GM15510 (cell line): ENCODE measurements around the gene PLIN5.

Experiments used
- POLR2A ChIP-seq: IDR thresholded peaks from 3 replicates; pipeline ENCODE4 v1.6.1; 2011; ENCODE audit warnings: borderline replicate concordance; ENCODE audit not compliant: insufficient read length; ENCODE audit errors: extremely low read depth

Gene PLIN5

GRCh38 chr19:4556597-4557127 lies 21.6 kb upstream of the PLIN5 start:
- TF ChIP-seq POLR2A, result no peak

- TF ChIP-seq POLR2A, result no peak
Measured at GRCh38 chr19:4555657-4556561, 20.9 kb upstream of the PLIN5 start.

- TF ChIP-seq POLR2A, result no peak
Measured at GRCh38 chr19:4554717-4555116, 19.7 kb upstream of the PLIN5 start.

DNA sequence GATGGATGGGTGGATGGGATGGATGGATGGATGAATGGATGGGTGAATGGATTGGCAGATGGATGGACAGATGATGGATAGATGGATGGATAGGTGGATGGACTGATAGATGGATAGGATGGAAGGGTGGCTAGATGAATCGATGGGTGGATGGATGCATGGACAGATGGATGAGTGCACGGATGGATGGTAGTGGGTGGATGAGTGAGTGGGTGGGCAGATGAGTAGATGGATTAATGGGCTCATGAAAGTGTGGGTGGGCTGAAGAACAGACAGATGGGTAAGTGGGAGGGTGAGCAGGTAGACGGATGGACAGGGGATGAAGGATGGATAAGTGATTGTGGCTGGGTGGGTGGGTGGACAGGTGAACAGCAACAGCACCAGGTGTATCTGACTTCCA lies 18.8 kb upstream of the PLIN5 start:
- no peak for TF ChIP-seq POLR2A

DNA sequence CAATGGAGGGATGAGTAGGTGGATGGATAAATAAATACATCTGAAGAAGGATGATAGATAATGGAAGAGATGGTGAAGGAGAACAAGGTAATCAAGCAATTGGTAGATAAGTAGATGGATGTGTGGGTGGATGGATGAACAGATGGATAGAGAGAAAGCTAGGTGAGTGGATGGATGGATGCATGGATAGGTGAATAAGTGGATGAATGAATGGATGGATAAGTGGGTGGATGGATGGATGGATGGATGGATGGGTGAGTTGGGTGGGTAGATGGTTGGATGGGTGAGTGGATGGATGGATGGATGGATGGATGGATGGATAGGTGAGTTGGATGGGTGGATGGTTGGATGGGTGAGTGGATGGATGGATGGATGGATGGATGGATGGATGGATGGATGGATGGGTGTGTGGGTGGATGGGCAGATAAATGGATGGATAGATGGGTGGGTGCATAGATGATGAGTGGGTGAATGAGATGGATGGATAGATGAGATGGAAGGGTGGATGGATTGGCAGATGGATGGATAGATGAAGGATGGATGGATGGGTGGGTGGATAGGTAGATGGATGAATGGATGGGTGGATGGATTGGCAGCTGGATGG lies 18.2 kb upstream of the PLIN5 start:
- TF ChIP-seq POLR2A, result no peak

DNA sequence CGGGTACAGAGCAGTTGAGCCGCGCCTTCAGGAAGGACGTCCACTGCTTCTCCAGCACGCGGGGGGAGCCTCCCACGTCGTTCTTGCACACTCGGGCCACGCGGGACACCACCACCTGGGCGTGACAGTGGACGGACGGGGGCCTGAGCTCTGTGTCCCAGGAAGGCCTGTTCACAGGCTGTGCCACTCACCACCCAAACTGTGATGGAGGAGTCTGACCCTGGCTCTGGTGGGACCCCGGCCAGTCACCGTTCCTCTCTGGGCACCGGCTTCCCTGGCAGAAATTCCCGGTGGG lies 17.4 kb upstream of the PLIN5 start:
- no peak for TF ChIP-seq POLR2A

- TF ChIP-seq POLR2A, result no peak
Measured at GRCh38 chr19:4550479-4551050, 15.5 kb upstream of the PLIN5 start.

DNA sequence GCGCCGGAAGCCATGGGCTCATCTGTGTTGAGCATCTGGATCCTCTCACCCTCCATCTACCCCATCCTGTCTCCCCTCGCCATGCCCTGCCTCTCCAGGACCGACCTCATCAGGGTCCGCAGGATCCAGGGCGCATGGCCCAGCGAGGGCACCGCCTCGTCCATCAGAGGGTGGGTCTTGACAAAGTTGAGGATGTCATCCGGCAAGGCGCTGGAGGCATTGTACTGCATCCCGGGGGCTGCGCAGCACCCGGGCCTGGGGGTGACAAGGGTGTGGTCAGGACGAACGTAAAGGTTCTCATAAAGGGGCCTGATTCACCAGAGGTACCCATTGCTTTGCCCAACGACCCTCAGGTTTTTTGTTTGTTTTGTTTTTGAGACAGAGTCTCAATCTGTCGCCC lies 15.0 kb upstream of the PLIN5 start:
- no peak for TF ChIP-seq POLR2A

DNA sequence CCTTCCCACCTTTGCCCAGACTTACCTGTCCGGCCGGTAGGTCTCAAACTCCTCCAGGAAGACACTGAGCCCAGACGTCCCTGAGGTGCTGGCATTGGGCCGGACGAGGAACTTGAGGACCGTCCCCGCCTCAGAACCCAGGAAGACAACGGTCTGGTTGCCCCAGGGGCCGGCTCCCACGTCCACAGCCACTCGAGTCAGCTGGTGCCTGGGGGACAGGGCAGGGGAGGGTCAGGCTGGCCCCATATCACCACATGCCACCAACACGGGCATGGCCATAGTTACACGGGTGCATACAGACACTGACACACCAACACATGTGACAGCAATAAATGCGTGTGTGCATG lies 13.2 kb upstream of the PLIN5 start:
- TF ChIP-seq POLR2A, result no peak

DNA sequence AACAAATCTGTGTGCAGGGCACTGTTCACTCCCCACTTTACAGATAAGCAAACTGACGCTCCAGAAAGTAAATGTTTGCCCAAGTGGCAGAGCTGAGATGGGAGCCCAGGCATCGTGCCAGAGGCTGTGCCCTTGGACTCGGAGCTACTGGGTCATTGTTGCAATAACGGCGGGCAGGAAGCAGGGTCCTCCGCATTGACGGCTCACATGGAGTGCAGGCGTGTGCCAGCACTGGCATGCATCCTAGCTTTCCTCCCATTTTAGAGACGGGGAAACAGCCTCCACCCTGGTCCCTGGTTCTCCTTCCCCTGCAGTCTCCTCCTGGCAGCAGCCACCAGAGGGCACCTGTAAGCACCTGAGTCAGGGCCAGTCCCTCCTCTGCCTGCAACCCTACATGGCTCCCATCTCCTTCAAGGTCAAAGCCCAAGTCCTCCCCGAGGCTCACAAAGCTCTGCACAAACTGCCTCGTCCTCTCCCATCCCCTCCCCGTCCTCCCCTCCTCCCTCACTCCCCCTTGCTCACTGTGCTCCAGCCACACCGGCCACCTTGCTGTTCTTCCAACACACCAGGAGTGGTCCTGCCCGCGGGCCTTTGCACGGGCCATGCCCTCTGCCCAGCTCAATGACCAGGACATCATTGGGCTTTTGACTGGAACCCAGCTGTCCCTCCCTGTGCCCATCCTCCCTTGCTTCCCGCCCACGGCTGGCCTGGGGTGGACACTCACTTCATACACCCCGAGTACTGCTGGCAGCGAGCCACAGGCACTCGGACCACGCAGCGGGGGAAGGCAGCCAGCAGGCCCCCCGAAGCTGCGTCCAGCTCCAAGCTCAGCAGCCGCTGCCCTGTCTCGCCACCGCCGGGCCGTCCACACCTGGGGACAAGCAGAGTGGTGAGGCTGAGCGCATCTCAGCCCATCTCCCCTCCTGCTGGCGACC lies 12.5 kb upstream of the PLIN5 start:
- no peak for TF ChIP-seq POLR2A

GRCh38 chr19:4543842-4544647 lies 9.0 kb upstream of the PLIN5 start:
- TF ChIP-seq POLR2A, result no peak

GRCh38 chr19:4542896-4543841 lies 8.1 kb upstream of the PLIN5 start:
- TF ChIP-seq POLR2A, result no peak
